Stimulated activated CD4-positive, alpha-beta T cell treated with anti-CD3 and anti-CD28 coated beads, Interleukin-1b, Interleukin-23, amount 100 ng/mL, for 4 hours (primary cell): ENCODE results near the gene CEP295NL.

Source experiments
- DNase-seq, 2 donors: peaks; one replicate each; pipeline ENCODE4 v3.0.0-alpha.2; 2020; ENCODE audit warnings: low read depth in 2 of 2

CEP295NL gene

DNA sequence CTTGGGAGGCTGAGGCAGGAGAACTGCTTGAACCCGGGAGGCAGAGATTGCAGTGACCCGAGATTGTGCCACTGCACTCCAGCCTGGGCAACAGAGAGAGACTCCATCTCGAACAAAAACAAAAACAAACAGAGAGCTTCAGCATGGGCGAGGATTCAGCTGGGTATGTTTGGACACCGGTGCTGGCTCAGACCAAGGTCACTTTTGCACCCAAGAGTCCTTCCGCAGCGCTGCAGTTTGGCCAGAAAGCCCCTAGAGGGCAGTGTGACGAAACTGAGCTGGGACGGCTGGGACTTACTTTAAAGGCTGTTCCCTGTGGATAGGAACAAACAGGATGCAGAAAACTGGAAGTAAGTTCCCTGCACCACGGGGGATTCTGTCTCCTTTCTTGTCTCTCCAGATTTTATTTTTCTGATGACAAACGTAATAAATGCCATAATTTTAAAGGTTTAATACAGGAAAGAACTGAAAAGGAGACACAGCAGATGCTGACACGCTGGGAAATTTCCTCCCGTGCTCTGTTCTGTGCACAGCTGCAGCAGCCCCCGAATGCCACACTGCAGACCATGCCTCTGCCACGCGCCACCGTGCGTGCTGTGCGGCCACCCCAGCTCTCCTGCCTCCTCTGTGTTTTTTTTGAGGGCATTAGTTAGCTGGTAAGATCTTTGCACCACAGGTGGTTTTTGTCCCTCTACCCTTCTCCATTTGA lies 37.2 kb downstream of the CEP295NL start:
- peak; percentile 52 to 56 for DNase-seq

DNA sequence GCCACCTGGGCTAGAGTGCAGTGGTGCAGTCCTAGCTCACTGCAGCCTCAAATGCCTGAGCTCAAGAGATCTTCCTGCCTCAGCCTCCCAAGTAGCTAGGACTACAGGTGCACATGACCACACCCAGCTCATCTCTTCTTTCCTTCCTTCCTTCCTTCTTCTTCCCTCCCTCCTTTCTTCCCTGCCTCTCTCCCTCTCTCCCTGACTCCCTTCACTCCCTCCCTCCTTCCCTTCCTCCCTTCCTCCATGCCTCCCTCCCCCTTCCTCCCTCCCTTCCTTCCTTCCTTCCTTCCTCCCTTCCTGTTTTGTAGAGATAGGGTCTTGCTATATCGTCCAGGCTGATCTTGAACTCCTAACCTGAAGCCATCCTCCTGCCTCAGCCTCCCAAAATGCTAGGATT lies 38.9 kb downstream of the CEP295NL start:
- no peak for DNase-seq

DNA sequence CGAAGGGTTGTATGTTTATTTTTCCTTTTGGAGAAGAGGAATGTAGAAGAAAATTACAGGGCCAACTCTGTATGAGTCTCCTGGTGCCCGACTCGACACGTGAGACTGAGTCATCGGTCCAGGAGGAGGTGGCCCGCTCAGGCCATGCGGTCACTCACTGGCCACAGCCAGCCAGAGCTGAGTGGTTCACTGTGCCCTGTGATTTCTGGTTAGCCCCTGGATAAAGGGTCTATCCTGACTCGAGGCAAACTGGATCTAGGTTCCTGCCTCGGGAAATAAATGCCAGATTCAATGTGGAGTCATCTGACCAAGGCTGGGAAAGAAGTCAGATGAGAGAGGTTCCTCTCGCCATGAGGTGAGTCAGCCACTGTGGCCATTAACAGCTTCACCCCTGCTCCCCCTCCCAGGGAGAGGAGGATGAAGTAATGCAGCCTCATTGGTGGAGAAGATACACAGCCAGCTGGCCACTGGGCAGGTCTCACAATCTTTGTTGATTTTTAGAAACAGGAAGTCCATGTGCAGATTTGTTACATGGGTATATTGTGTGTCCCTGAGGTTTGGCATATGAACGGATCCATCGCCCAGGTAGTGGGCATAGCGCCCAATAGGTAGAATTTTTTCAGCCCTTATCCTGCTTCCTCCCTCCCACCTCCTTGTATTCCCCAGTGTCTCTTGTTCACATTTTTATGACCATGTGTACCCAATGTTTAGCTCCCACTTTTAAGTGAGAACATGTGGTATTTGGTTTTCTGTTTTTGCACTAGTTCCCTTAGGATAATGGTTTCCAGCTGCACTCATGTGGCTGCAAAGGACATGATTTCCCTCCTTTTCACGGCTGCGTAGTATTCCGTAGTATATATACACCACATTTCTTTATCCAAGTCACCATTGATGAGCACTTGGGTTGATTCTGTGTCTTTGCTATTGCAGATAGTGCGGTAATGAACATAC lies 40.7 kb downstream of the CEP295NL start:
- no peak for DNase-seq

DNA sequence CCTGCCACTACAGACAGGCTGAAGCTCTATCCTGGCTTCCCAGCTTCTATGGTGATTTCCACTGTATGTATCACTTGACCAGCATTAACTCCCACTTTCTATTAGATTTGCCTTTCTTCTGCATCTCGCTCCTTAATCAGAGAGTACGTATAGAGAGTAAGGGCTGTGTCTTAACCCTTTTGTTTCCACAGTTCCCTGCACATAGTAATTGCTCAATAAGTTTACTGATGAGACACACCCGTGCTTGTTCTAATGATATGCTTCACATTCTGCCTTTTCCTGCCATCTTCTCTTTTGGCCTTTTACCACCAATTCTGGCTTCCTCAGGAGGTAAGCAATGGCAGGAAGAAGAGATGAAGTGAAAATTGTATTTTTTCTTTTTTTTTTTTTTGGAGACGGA lies 41.8 kb downstream of the CEP295NL start:
- no peak for DNase-seq

DNA sequence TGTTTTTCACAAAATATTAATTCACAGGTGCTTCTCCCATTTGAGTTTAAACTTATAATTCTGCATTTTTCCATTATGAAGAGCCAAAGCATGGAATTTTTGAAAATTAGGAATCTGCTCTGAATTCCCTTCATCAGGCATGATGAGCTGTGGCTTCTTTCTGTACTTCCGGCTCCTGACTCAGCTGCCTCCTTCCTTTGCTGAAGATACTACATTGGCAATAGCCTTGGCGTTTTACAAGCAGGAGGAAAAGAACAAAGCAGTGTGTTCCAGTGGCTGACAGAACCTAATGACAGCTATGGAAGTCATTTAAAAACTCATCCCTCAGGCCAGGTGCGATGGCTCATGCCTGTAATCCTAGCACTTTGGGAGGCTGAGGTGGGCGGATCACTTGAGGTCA lies 44.0 kb downstream of the CEP295NL start:
- no peak for DNase-seq

DNA sequence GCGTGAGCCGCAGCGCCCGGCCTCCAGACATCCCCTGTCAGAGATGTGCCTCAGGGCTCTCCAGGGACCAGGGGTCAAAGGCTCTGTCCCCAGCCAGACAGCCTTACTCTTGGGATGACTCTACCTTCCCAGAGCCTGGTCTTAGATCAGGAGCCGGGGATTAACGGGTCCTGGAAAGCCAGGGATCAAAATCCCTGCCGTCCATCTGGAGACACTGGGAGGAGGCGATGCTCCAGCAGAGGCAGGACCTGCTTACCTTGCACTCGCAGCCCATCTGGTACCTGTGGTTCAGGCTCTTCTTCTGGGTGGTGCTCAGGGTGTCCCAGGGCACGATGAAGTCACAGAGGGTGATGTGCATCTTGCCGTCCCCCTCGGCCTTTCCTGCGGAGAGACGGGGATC lies 45.7 kb downstream of the CEP295NL start:
- DNase-seq: no peak

DNA sequence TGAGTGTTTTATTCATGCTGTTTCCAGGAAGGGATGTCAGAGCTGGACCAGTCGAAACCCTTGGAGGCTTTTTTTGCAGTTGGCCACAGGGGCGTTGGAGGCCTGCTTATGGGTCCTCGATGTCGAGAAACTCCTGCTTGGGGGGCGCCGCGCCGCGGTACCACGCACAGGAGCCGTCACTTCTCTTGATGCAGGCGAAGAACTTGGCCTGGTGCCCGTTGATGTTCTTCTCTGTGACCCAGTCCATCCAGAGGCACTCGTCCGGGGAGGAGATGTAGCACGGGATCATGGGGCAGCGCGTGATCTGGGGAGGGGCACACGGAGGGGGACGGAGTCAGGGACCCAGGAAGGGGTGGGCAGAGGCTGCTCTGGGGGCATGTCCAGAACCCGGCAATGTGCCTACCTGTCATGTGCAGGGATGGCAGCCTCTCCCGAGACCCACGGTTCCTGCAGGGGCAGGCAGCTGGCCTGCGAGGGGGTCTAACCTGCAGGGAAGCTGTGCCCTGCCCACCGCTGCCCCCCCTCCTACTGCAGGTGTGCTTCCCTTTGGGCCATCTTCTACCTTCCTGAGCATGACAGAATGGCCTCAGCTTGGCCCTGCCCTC lies 47.3 kb downstream of the CEP295NL start:
- no peak for DNase-seq

DNA sequence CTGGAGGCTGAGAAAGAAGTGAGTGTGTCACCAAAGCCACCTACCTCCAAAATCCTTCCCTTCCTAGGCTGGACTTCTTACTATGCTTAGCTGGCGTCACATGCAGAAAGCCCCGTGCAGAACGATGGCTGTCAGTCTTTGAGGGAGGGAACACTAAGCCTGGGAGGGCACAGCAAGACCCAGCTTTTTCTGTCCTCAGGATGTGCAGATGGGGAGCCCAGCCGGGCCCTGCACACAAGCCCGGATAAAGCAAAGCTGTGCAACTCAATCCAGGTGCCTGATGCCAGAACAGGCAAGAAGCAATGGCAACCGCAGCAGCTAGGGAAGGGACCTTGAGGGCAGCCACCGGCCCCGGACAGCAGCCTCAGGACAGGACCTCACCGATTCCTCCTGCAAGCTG lies 48.5 kb downstream of the CEP295NL start:
- DNase-seq: no peak

DNA sequence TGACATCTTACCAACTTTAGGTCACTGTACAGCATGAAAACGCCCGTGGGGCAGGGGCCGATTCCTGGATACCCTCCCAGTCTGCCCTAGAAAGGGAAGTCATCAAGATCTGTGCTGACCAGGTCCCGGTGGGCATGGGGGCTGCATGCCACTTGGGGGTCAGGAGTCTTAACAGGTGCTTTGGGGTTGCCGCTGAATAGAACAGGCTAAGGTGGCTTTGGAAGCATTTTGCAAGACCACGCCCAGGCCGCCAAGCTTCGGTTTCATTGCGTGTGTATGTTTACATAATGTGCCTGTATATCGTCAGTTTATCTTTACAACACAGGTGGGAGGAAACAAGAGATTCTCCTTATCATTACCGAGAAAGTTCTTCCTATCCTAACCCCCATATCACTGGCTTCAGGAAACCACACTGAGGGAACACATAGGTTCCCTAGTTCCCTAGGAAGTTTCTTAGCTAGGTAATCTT lies 49.0 kb downstream of the CEP295NL start:
- DNase-seq: no peak

DNA sequence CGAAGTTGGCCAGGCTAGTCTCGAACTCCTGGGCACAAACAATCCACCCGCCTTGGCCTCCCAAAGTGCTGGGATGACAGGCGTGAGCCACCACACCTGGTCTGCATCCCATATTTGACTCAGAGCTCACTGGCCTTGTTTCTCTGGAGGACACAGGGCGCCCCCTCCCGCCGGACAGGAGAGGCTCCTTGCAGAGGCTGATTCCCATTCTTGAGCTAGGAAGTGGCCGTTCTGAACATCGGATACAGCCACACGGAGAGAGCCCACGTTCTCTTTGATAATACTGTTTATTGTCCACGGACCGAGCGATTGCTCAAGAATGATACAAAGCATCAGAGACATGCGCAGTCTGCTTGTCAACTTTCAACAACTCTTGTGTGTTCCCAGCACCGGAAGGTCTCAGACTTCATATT lies 50.3 kb downstream of the CEP295NL start:
- DNase-seq: no peak

DNA sequence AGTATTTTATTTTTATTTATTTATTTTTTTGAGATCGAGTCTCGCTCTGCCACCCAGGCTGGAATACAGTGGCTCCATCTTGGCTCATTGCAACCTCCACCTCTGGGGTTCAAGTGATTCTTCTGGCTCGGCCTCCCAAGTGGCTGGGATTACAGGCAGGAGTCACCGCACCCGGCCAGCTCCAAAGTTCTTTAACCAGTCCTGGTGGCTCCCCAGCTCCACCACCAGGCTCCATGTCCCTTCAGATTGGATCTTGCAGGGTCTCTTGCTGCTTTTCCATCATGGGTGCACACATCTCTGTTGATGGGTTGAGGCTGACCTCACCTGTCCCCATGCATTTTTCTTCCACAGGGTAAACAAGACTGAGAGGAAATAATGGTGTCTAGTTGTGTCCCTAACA lies 54.0 kb downstream of the CEP295NL start:
- DNase-seq: no peak

DNA sequence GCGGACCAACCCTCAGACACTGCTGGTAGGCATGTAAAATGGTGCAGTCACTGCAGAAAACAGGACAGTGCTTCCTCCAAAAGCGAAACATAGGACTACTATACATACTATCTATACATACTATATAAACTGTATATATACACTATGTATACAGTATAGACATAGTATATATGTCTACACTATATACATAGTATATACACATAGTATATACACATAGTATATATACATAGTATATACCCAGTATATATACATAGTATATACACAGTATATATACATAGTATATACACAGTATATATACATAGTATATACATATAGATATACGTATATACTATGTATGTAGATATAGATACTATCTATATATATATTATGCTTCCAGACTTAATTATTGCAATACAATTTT lies 55.9 kb downstream of the CEP295NL start:
- no peak for DNase-seq

DNA sequence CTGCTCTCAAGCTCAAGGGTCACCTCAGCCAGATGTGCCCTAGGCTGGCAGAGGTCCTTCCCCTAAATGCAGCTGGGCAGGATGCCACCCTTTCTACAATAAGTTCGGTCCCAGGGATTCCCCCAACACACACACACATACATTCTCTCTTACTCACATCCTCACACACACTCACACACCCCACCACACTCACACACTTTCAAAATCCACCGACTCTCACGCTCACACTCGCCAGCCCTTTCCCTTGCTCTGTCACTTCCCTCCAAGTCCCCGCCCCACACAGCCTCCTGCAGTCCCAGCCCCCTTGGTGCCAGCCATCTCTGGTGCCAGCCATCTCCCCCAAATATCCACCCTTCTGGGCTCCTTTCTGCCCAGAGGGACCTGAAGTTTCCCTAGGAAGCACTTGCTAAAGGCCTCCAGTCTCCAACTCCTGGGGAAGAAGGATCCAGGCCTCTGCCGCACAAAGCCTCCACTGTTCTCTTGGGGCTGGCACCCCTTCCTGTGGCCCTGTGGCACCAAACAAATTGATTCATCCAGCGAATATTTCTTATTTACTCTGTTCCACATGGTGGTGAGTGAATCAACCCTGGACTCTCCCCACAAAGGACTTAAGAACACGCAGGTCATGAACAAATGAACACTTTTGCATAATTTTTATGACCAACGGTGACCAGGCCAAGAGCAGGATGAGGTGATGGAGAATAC lies 58.5 kb downstream of the CEP295NL start:
- DNase-seq: no peak

DNA sequence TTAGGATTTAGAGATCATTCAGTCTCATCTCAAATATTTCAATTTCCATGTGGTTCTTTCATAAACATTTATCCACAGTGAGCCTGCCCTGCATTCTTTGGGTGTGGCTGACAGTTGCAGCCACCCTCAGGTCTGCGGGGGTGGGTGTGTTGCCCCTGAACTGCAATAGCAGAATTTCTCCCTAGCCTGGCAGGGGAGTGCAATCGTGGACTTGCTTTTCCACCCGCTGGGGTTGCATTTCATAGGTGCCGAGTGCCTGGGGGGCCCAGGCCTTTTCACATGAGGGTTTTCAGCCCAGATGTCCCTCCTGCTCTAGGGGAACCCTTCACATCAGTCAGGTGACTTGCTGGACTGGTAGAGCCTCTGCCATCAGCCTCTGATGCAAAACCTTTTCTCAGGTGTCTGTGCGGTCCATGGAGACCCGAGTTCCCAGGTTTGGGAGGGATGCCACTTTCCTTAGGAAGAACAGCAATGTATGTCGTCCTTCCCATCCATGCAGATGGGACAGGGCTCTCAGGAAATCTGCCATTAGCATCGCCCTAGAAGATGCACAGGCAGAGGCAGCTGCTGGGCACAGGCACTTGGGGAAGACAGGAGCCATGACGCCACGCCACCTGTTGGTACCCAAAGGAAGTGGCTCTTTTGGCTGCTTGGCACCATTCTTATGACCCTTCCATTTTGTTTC lies 60.0 kb downstream of the CEP295NL start:
- DNase-seq: peak; percentile 44 to 46

DNA sequence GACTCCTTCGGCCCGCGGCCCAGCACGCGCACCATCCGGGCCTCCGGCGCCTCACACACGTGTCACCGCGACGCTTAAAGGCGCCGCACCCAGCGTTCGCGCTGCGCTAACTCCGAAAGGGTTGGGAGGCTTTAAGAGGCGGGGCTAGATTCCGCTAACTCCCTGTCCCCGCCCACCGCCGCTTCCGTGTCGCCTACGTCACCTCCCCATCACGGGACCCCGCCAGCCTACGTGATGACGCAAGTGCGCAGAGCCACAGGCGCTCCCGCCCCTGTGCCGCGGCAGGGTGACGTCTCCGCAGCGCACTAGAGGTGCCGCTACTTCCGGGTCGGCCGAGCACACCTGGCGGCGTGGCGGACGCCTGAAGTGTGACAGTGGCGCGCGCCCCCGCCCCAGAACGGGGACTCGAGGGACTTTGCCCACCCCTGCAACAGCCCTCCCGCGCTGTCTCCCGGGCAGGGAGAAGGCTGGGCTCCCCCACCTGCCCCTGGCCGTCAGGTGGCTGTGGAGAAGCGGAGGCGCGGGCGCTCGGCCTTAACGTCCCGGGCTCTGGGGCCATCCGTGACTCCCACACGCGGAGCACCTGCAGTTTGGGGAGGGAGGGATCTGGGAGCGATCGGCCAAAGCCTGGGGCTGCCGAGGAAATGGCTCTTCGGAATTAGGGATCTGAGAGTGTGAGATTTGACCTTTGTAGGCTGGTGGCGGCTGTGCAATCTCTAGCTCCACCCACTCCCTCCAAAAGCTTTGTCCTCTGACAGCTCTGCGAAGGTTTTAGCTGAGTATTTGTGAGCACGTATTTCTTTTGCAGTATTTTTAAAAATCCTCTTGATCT lies 62.0 kb downstream of the CEP295NL start, which contains the start of gene USP36:
Gene USP36 (minus strand): TSS at position 35 of the 832 bp plus-strand sequence. CDS start 4,451 bp downstream, outside the sequence.
- peak; percentile 99 to 100 for DNase-seq
